Left lung (tissue), 10 donors: ENCODE data around the gene QPCT. TPM values are rescaled to one million over a fixed set of nuclear protein-coding genes. Genes with fewer than 3 reads are reported as not detected.
A peak's percentile ranks its signal among the peaks of the same experiment; 100 is the strongest.

Experiments used
- ATAC-seq: fragments of 200-7000 bp; cut with Tn5 transposase; one replicate; pipeline ENCODE4 v1.9.1; 2020; ENCODE audit warnings: moderate library complexity
- DNase-seq, 4 donors: peaks; one replicate each; pipeline ENCODE4 v3.0.0-alpha.2; 2013 to 2020
- H3K27ac ChIP-seq, 2 donors: fragments of 200-600 bp; sonication (generic) in 1 of 2; one replicate each; pipeline versions ENCODE4 v1.5.0 to v1.8.0; 2020 to 2021
- H3K27me3 ChIP-seq, 2 donors: fragments of 200-600 bp; sonication (generic) in 1 of 2; one replicate each; pipeline versions ENCODE4 v1.5.0 to v1.8.0; 2020 to 2021
- H3K36me3 ChIP-seq, 2 donors: fragments of 200-600 bp; sonication (generic) in 1 of 2; one replicate each; pipeline versions ENCODE4 v1.5.0 to v1.8.0; 2020 to 2021
- H3K4me1 ChIP-seq, 2 donors: fragments of 200-600 bp; one replicate each; pipeline ENCODE4 v1.8.0; 2021
- H3K4me3 ChIP-seq, 2 donors: fragments of 200-600 bp; sonication (generic) in 1 of 2; one replicate each; pipeline versions ENCODE4 v1.5.0 to v1.8.0; 2020 to 2021; ENCODE audit warnings: mild to moderate bottlenecking in 1 of 2
- H3K9me3 ChIP-seq, 2 donors: fragments of 200-600 bp; sonication (generic) in 1 of 2; one replicate each; pipeline versions ENCODE4 v1.5.0 to v1.8.0; 2020 to 2021
- CTCF ChIP-seq, 2 donors: fragments of 200-600 bp; sonication (generic) in 1 of 2; IDR thresholded peaks; one replicate each; pipeline versions ENCODE4 v1.5.0 to v1.8.0; 2021; ENCODE audit warnings: antibody characterized with exemption in 2 of 2
- intact Hi-C, 2 donors: fragments of 100-400 bp; cut with DNase I; formaldehyde crosslinking; loops; one replicate each; pipeline versions ENCODE4 v1.11.2 to v1.14.2; 2022
- polyA plus RNA-seq, 6 donors: library from polyadenylated mRNA; unstranded; fragments of 120-200 nt; gene quantifications; one replicate each; pipeline ENCODE4 v1.2.1, GENCODE V29; 2013; ENCODE audit not compliant: insufficient read length in 6 of 6
- total RNA-seq, 2 donors: library from RNA; stranded (reverse); fragmentation: NEBNext Ultra II Directional; extraction: Animal tissue kit (Norgen Biotek cat#: 25700); gene quantifications; one replicate each; pipeline ENCODE4 v1.2.1, GENCODE V29; 2021
- donor health status: DM: no; HTN: yes; CAD: no.
- donor health status: DM: no; HTN: no; CAD: no.

QPCT gene
- total and polyA plus RNA-seq, 8 donors = 4.1 to 20.8 (median 10.8) TPM

GRCh38 chr2:37300146-37300545 lies 44.3 kb upstream of the QPCT start:
- intact Hi-C loops = no loop called here
- ATAC-seq = no peak
- Histone ChIP-seq H3K4me3 (no peak overlapping the region), H3K27me3 (no peaks in the 10 kb centered on the region), H3K36me3 (no peaks in the 10 kb centered on the region), H3K4me1 (peaks cover 0 to under 1% of the 10 kb centered on the region in 2 donors), H3K9me3 (no peaks in the 10 kb centered on the region), H3K27ac (no peak overlapping the region)
- no peak for TF ChIP-seq CTCF (IDR thresholded peaks at IDR 0.05)
- DNase-seq = no peak

DNA sequence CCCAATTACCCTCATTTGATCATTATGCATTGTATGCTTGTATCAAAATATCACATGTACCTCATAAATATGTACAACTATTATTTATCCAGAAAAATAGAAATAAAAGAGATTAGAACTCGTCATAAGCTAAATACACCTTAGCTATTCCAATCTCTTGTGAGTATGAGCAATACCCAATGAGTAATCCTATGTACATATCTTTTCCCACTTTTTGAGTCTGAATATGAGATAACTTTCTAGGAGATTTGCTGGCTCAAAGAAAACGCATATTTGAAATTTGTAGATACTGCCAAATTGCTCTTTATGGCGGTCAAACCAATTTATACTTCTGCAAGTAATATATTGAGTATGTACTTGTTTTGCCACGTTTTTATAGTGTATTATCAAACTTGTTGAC lies 43.9 kb upstream of the QPCT start:
- H3K9me3 ChIP-seq = no peaks in the 10 kb centered on the region
- no peaks in the 10 kb centered on the region for H3K27me3 ChIP-seq
- ATAC-seq = no peak
- no peak overlapping the region for H3K4me3 ChIP-seq
- H3K36me3 ChIP-seq = no peaks in the 10 kb centered on the region
- intact Hi-C loops = no loop called here
- H3K4me1 ChIP-seq = peaks cover under 1 to 5% of the 10 kb centered on the region in 2 donors
- no peak for DNase-seq
- no peak for TF ChIP-seq CTCF (IDR thresholded peaks at IDR 0.05)
- H3K27ac ChIP-seq = no peak overlapping the region

DNA sequence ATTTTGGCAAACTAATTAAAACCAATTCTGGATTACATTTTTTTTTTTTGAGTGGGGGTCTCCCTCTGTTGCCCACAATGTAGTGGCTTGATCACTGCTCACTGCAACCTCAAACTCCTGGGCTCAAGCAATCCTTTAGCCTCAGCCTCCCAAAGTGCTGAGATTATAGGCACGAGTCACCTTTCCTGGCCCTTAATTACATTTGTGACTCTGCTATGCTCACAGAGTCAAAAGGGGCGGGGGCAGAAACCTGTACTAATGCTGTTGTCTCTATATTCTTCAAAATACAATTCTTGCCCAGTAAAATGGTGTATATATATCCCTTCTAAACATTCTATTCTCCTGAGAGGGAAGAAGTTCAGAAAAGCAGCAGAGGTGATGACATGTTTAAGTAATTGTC lies 43.0 kb upstream of the QPCT start:
- Histone ChIP-seq H3K27me3 (no peaks in the 10 kb centered on the region), H3K4me3 (no peak overlapping the region), H3K27ac (no peak overlapping the region), H3K4me1 (peaks cover 4 to 13% of the 10 kb centered on the region in 2 donors), H3K9me3 (no peaks in the 10 kb centered on the region), H3K36me3 (no peaks in the 10 kb centered on the region)
- ATAC-seq (no peak), DNase-seq (no peak)
- no peak for TF ChIP-seq CTCF (IDR thresholded peaks at IDR 0.05)
- intact Hi-C loops = no loop called here

- DNase-seq (peak in 1 of 4 donors; percentile 23), ATAC-seq (no peak)
- Histone ChIP-seq H3K27me3 (no peaks in the 10 kb centered on the region), H3K9me3 (no peaks in the 10 kb centered on the region), H3K27ac (no peak overlapping the region), H3K36me3 (no peaks in the 10 kb centered on the region), H3K4me1 (peaks cover 4 to 25% of the 10 kb centered on the region in 2 donors), H3K4me3 (no peak overlapping the region)
- intact Hi-C loops = no loop called here
- no peak for TF ChIP-seq CTCF (IDR thresholded peaks at IDR 0.05)
Observed at GRCh38 chr2:37302701-37303252, 41.7 kb upstream of the QPCT start.

DNA sequence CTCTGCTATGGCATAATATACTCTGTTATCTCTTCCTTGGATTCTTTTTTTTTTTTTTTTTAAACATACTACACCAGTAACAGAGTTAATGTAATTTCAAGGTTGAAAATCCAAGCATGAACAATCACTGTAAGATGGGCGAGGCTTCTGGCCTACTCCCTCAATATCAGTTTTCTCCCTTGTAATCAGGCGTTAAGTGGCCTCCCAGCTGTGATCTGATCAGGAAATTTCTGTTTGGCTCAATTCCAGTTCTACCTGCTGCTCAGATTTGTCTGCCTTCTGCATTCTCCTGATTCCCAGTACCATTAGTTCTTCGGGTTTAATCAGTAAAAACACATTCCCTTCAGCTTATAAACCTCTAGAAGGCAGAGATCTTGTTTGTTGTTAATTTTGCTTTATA lies 38.4 kb upstream of the QPCT start:
- intact Hi-C loops = no loop called here
- H3K27me3 ChIP-seq = no peaks in the 10 kb centered on the region
- H3K4me1 ChIP-seq = peaks cover 4 to 33% of the 10 kb centered on the region in 2 donors
- no peaks in the 10 kb centered on the region for H3K36me3 ChIP-seq
- no peak for TF ChIP-seq CTCF (IDR thresholded peaks at IDR 0.05)
- H3K4me3 ChIP-seq = no peak overlapping the region
- no peaks in the 10 kb centered on the region for H3K9me3 ChIP-seq
- no peak overlapping the region for H3K27ac ChIP-seq
- ATAC-seq = no peak
- DNase-seq = no peak
